GM12878 (cell line): Measurements from ENCODE around the gene RAPGEF4. TPM values are rescaled to one million over a fixed set of nuclear protein-coding genes. Genes with fewer than 3 reads are reported as not detected.

Experiments used
- ATAC-seq: fragments of 200-7000 bp; cut with Tn5 transposase; 3 replicates; pipeline ENCODE4 v1.9.1; 2020; ENCODE audit warnings: mild to moderate bottlenecking, moderate library complexity
- BruUV-seq: library from RNA; stranded (reverse); fragments of 400-500 nt; replicated peaks from 2 replicates; lab custom pipeline; 2021; lab: Mats Ljungman, UMichigan
- CTCF ChIA-PET: fragments of 300-600 bp; sonication (Branson Sonifier 250); formaldehyde crosslinking; extraction: SDS; loops from one replicate; lab custom pipeline; 2021; ENCODE audit warnings: inconsistent platforms; lab: Yijun Ruan, JAX
- POLR2A ChIA-PET: fragments of 350-600 bp; formaldehyde crosslinking; extraction: SDS; loops from one replicate; lab custom pipeline; 2021; ENCODE audit warnings: inconsistent platforms; lab: Charles Lee
- RAD21 ChIA-PET: fragments of 300-600 bp; sonication (Branson Sonifier 250); formaldehyde crosslinking; loops from one replicate; lab custom pipeline; 2023; ENCODE audit warnings: antibody characterized with exemption; ENCODE audit not compliant: unreplicated experiment; lab: Charles Lee
- SMC1A ChIA-PET: fragments of 300-600 bp; sonication (Branson Sonifier 250); formaldehyde crosslinking; loops from one replicate; lab custom pipeline; 2023; ENCODE audit not compliant: unreplicated experiment, uncharacterized antibody; lab: Charles Lee
- DNase-seq: peaks from one replicate; pipeline ENCODE4 v3.0.0-alpha.2; 2011; ENCODE audit warnings: low read depth, low spot score
- FAIRE-seq: peaks from 3 replicates; lab custom pipeline; 2011; peaks lifted over from hg19 to GRCh38; lab: Jason Lieb, UNC
- H2AFZ ChIP-seq: 2 replicates; pipeline ENCODE4 v1.6.0; 2011; ENCODE audit warnings: low read depth, low read length, control low read depth; ENCODE audit not compliant: control insufficient read depth
- H3K27ac ChIP-seq: 2 replicates; pipeline ENCODE4 v1.5.1; 2011; ENCODE audit warnings: control low read depth; ENCODE audit not compliant: control insufficient read depth, insufficient read depth
- H3K27me3 ChIP-seq, 2 experiments: replicated peaks in 1 of 2; 2 replicates each; pipeline versions ENCODE4 v1.6.0 to v1.6.1; 2011; ENCODE audit warnings: low read length in 1 of 2; ENCODE audit not compliant: control insufficient read depth in 2 of 2, insufficient read depth in 2 of 2
- H3K36me3 ChIP-seq, 2 experiments: 2 replicates each; pipeline ENCODE4 v1.5.1; 2011; ENCODE audit warnings: low read length in 1 of 2; ENCODE audit not compliant: control insufficient read depth in 2 of 2, insufficient read depth in 2 of 2
- H3K4me1 ChIP-seq: 2 replicates; pipeline ENCODE4 v1.6.1; 2011; ENCODE audit warnings: mild to moderate bottlenecking, low read length, moderate library complexity, mixed read lengths; ENCODE audit not compliant: control insufficient read depth, insufficient read depth
- H3K4me2 ChIP-seq: 2 replicates; pipeline ENCODE4 v1.6.0; 2011; ENCODE audit warnings: control low read depth; ENCODE audit not compliant: control insufficient read depth, insufficient read depth
- H3K4me3 ChIP-seq: fragments of 200-600 bp; sonication (generic); 2 replicates; pipeline ENCODE4 v1.5.1; 2016
- H3K79me2 ChIP-seq: 2 replicates; pipeline ENCODE4 v1.6.0; 2011; ENCODE audit warnings: low read length; ENCODE audit not compliant: control insufficient read depth, insufficient read depth
- H3K9ac ChIP-seq: 2 replicates; pipeline ENCODE4 v1.8.0; 2011; ENCODE audit warnings: low read length, control low read depth, mixed read lengths; ENCODE audit not compliant: control insufficient read depth, insufficient read depth
- H3K9me3 ChIP-seq: replicated peaks from 3 replicates; pipeline ENCODE4 v1.5.1; 2011; ENCODE audit warnings: mild to moderate bottlenecking, low read length; ENCODE audit not compliant: control insufficient read depth, insufficient read depth
- H4K20me1 ChIP-seq: 2 replicates; pipeline ENCODE4 v1.6.0; 2011; ENCODE audit not compliant: control insufficient read depth, insufficient read depth
- KLF5 ChIP-seq: fragments of 450-650 bp; IDR thresholded peaks from 2 replicates; pipeline ENCODE4 v1.6.1; 2014; ENCODE audit warnings: mild to moderate bottlenecking; ENCODE audit not compliant: partially characterized antibody
- NFYA ChIP-seq: IDR thresholded peaks from 2 replicates; pipeline ENCODE4 v1.6.1; 2011; ENCODE audit warnings: low read depth, mild to moderate bottlenecking, low read length, improper control_type of control experiment, borderline replicate concordance
- WGBS: methylation state at CpG from one replicate; pipeline ENCODE4 v1.1.6; 2016; ENCODE audit warnings: low lambda C conversion rate; ENCODE audit not compliant: insufficient replicate concordance, insufficient coverage; ENCODE audit errors: missing lambda C conversion rate; 5-methylcytosine and 5-hydroxymethylcytosine counted together
- in situ Hi-C: fragments of 300-500 bp; cut with MboI; formaldehyde crosslinking; loops from 9 replicates; pipeline ENCODE4 v1.14.3; 2018; ENCODE audit warnings: mixed read lengths
- intact Hi-C: fragments of 100-400 bp; cut with micrococcal nuclease; formaldehyde crosslinking; loops from one replicate; pipeline ENCODE4 v1.14.2; 2022; ENCODE audit not compliant: unreplicated experiment
- polyA plus RNA-seq, 11 experiments: library from polyadenylated mRNA; depleted of rRNA in 4 of 11; unstranded in 6 of 11; stranded (reverse) in 5 of 11; fragments of >200 nt; fragmentation: Nextera tagmentation in 4 of 11; fragmentation: Illumina TruSeq in 1 of 11; extraction: Ambion mirVana in 4 of 11; extraction: Trizol in 1 of 11; gene quantifications; 1 replicate in 1 of 11; 2 replicates in 10 of 11; pipeline versions ENCODE4 v1.2.1 to v1.2.3, GENCODE V29; 2011 to 2016; ENCODE audit warnings: inconsistent platforms in 2 of 11, missing spikeins in 2 of 11, low read depth in 1 of 11
- total RNA-seq, 4 experiments: library from RNA; depleted of rRNA in 3 of 4; stranded (reverse); fragments of >200 nt in 3 of 4; fragmentation: Illumina TruSeq in 1 of 4; extraction: Trizol in 1 of 4; gene quantifications; 2 replicates each; pipeline versions ENCODE4 v1.2.1 to v1.2.3, GENCODE V29; 2013 to 2021
- TF ChIP-seq, protein P1 (sequence below): IDR thresholded peaks from 2 replicates; pipeline ENCODE4 v1.6.1; 2012; ENCODE audit warnings: improper control_type of control experiment, low read depth, low read length; ENCODE audit not compliant: insufficient replicate concordance

The RAPGEF4 gene
- total and polyA plus RNA-seq, 10 of the 15 experiments (the other 5 are each of a cell fraction or from before 2014, with no cell fraction given): 0.18 TPM; not detected in 8

DNA sequence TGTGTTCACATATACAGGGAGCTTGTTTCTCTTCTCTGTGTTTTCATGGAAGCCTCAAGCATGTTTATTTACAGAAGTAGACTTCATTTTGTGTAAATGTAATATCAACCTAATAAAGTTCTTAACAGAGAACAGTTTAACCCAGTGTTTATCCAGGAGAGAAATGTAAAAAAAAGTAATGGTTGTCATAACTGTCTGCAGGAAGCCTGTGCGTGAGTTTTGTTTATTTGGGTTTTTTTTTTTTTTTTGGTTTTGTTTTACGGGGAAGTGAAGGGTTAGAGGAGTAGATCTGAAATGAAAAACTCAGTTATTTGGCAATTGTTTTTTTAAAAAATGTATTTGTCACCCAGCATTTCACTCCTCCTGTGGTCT, 124.7 kb downstream of the RAPGEF4 start:
- ChIA-PET SMC1A (interaction anchor here (2.7 kb wide), 1 partner anchor 72 kb away, joined by 10 read pairs; no protein-coding TSS in a partner anchor), RAD21 (no interaction called here), CTCF (no interaction called here), POLR2A (no interaction called here)
- Histone ChIP-seq H3K79me2 (no peaks in the 10 kb centered on the region), H3K4me1 (no peaks in the 10 kb centered on the region), H3K4me3 (no peak overlapping the region), H3K27me3 (peaks cover 0 to 4% of the 10 kb centered on the region in 2 experiments; a peak in 1 of 4 replicates), H3K27ac (no peak overlapping the region), H2AFZ (no peak overlapping the region), H4K20me1 (no peaks in the 10 kb centered on the region), H3K9me3 (no peaks in the 10 kb centered on the region), H3K4me2 (no peak overlapping the region), H3K9ac (no peak overlapping the region), H3K36me3 (no peaks in the 10 kb centered on the region)
- in situ Hi-C loops (no loop called here), intact Hi-C loops (no loop called here)
- BruUV-seq: no TSS peak
- ATAC-seq (no peak), FAIRE-seq (no peak), DNase-seq (no peak)
- WGBS: 32% methylated on average over 2 of the region's 2 CpGs
- TF ChIP-seq KLF5 (no peak), NFYA (no peak)
- TF ChIP-seq, protein P1, sequence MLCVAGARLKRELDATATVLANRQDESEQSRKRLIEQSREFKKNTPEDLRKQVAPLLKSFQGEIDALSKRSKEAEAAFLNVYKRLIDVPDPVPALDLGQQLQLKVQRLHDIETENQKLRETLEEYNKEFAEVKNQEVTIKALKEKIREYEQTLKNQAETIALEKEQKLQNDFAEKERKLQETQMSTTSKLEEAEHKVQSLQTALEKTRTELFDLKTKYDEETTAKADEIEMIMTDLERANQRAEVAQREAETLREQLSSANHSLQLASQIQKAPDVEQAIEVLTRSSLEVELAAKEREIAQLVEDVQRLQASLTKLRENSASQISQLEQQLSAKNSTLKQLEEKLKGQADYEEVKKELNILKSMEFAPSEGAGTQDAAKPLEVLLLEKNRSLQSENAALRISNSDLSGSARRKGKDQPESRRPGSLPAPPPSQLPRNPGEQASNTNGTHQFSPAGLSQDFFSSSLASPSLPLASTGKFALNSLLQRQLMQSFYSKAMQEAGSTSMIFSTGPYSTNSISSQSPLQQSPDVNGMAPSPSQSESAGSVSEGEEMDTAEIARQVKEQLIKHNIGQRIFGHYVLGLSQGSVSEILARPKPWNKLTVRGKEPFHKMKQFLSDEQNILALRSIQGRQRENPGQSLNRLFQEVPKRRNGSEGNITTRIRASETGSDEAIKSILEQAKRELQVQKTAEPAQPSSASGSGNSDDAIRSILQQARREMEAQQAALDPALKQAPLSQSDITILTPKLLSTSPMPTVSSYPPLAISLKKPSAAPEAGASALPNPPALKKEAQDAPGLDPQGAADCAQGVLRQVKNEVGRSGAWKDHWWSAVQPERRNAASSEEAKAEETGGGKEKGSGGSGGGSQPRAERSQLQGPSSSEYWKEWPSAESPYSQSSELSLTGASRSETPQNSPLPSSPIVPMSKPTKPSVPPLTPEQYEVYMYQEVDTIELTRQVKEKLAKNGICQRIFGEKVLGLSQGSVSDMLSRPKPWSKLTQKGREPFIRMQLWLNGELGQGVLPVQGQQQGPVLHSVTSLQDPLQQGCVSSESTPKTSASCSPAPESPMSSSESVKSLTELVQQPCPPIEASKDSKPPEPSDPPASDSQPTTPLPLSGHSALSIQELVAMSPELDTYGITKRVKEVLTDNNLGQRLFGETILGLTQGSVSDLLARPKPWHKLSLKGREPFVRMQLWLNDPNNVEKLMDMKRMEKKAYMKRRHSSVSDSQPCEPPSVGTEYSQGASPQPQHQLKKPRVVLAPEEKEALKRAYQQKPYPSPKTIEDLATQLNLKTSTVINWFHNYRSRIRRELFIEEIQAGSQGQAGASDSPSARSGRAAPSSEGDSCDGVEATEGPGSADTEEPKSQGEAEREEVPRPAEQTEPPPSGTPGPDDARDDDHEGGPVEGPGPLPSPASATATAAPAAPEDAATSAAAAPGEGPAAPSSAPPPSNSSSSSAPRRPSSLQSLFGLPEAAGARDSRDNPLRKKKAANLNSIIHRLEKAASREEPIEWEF: no peak
